Amniotic epithelial cell (primary cell): Measurements from ENCODE around the gene VAX1.

Experiments used
- DNase-seq: peaks from one replicate; pipeline ENCODE4 v3.0.0-alpha.2; 2010; ENCODE audit warnings: low read depth

Gene VAX1

GRCh38 chr10:117163954-117164548 lies 26.0 kb upstream of the VAX1 start:
- no peak for DNase-seq

- DNase-seq, result no peak
Observed at GRCh38 chr10:117163061-117163953, 25.2 kb upstream of the VAX1 start.

DNA sequence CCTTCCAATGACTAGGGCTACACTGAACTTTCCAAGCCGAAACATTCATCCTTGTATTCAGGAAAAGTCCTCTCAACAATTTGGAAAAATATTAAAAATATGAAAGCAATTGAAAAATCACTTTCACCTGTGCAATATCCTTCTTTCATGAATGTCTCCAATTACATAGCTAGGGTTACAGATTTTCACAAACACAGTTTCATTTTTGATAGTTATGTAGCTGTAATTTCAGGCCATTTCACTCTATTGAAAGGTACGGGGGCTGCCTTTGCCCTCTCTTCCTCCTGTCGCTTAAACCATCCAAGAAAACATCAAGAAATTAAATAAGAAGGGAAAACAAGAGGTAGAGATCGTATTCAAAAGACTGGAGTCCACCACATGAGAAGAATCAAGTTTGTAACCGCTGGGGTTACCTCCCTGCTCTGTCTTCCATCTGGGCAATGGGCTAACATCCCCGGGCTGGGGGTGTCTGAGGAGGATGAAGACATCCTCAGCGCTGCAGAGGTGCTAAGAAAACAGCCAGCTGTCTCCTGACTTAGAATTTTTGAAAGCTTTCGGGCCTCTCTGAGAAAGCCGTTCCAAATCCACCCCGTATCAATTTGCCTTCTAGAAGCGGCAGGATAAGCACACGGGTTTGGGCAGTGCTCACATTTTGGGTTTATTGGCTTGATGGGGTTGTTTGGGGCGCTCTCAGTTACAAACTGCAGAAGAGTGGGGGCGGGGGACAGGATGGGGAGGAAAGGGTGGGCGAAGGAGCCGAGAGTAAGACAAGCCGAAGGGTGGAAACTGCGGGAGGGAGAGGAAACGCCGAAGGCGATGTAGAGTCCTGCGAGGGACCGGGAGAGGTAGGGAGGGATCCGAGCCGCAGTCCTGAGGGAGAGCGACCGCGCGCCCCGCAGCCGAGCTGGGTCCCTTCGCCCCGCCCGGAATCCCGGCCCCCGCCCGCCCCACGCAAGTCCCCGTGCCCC lies 24.3 kb upstream of the VAX1 start:
- no peak for DNase-seq

DNA sequence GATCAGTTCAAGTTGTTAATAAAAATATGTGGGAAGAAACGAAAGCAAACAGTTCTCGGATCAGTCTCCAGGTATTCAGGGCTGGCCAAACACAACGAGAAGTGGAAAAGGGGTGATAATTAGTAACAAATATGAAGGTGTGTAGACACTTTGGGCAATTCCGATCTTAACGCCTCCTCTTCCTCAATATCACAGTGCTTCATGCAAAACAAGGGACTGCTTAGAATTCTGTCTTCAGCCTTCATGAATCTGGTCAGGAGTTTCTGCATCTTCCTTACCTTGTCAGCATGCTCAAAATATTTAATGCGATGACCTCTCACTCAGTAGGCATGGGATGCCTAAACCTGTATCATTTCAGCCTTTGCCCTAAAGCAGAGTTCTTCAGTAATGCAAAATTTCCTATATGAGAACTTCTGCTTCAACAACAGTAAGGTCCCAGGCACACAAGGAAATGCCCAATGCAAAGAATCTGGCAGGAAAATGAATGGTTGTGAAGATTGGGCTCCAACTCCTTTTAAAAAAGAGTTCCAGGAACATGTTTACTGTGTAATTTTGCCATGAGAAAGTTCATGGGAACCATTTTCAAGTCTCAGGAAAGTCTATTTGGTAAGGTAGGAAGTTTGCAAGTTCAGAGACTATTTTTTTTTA lies 23.4 kb upstream of the VAX1 start:
- no peak for DNase-seq

DNA sequence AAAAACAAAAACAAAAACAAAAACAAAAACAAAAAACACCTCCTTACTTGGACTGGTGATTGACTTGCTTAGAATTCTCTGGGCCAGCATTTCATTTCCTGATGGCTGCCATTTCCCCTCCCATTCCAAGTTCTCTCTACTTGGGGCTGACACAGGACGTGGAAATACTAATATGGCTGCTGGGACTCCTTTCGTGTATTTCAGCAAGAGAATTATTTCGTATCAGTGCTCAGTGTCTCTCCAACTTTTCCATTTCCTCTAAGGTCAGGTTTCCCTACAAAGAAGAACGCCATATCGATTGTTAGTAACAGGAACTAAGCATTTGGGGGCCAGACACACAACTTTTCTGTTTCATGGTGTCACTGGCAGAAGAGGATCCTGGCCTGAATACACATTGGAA lies 22.5 kb upstream of the VAX1 start:
- no peak for DNase-seq

- DNase-seq, result no peak
Observed at GRCh38 chr10:117159390-117159789, 21.3 kb upstream of the VAX1 start.

DNA sequence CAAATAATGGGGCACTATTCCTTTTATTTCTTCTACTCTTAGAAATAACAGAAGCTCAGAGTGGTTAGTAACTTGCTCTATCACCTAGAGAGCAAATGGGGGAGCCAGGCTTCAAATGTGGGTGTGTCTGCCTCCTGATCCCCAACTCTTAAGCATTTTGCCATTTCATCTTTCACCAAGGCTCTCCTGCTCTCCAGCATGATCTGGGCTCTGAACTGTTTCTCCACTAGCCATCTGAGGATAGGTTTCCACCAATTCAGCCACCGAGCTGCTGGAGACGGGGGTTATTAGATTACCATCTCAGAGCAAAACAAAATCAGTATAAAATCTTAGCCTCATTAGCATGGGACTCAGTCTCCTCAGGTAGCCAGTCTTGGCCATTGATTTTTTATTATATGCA lies 20.2 kb upstream of the VAX1 start:
- DNase-seq, result no peak

DNA sequence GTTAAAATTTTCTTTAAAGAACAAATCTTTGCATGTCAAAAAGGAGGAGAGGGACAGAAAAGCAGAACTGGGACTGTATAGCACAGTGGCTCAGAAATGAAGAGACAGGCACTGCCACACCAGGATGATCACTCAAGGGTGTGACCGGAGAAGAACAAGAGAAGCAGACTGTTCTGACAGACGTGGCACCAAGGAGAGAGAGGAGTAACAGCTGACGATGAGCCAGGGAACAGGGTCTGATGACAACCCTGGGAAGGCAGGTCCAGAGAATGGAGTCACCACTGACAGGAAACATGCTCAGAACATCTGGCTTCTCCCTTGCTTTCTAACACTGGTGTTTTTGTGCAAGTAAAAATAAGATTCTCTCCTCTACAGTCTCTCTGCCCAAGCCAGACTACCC lies 14.6 kb upstream of the VAX1 start:
- DNase-seq, result no peak

DNA sequence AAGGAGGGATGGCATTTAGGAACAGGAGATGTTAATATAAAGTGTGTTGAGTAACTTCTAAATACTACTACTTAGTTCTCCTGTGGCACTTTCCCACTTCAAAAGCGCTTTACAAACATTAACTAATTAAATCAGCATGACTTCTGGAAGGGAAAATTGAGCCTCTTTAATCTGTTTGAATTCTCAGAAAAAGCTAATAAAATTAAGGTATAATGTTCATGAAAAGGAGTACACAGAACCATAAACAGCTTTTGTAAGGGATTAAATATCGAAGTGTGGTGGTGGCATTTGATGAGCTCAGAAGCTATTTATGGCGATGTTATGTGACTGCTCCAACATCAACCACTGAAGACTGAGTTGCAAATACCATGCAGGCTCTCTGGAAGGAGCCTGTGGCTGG lies 10.2 kb upstream of the VAX1 start:
- no peak for DNase-seq

- DNase-seq, result no peak
Observed at GRCh38 chr10:117145019-117145418, 6.9 kb upstream of the VAX1 start.

GRCh38 chr10:117143103-117143823 lies 5.2 kb upstream of the VAX1 start:
- DNase-seq, result no peak

DNA sequence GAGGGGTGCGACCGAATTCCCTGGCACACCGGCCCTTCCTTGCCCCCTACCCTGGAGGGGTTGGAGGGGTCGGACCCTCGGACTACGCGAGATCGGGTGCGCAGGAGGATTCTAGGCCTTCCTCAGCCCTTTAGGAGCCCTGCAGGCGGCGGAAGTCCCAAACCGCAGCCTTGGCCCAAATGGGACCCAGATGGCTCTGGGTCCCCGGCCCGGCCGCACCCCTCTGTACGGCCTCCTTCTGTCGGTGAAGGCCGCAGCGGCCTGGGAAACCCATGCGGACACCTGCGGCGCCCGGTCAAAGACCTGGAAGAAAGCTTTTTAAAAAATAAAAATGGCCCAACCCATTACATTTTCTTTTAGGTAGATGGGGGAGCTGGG lies 2.4 kb upstream of the VAX1 start:
- no peak for DNase-seq

- no peak for DNase-seq
Observed at GRCh38 chr10:117139581-117140524, 1.8 kb upstream of the VAX1 start.

DNA sequence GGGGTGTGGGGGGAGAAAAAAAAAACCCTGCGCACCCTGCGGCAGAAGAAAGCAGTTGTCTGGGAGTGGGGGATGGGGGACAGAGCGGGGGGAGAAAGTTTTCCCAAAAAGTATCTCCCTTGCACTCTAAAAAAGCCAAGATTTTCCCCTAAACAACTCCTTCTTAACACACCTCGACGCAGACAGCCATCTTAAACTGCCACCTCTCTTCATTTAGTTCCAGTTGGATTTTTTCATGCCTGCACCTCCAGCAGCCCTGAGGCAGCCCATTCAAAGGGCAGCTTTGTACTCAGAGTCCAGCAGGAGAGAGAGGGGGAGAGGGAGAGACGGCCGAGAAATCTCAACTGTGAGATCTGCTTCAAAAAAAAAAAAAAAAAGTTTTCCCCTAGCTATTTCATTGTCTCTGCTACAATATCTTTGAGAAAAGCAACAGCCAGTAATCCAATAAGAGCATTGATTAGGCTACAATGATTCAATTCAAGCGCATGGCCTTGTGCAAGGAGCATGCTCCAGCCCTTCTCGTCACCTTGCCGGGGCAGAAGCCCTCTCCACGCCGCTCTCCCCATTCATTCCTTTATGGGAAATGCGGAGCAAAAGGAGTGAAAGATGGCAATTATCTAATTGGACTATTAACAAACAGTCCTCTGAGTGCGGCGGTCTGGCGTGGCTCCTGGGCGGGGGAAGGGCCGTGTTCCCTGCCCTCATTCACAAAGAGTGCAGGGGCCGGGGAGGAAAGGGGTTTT lies 939 bp upstream of the VAX1 start:
- no peak for DNase-seq

DNA sequence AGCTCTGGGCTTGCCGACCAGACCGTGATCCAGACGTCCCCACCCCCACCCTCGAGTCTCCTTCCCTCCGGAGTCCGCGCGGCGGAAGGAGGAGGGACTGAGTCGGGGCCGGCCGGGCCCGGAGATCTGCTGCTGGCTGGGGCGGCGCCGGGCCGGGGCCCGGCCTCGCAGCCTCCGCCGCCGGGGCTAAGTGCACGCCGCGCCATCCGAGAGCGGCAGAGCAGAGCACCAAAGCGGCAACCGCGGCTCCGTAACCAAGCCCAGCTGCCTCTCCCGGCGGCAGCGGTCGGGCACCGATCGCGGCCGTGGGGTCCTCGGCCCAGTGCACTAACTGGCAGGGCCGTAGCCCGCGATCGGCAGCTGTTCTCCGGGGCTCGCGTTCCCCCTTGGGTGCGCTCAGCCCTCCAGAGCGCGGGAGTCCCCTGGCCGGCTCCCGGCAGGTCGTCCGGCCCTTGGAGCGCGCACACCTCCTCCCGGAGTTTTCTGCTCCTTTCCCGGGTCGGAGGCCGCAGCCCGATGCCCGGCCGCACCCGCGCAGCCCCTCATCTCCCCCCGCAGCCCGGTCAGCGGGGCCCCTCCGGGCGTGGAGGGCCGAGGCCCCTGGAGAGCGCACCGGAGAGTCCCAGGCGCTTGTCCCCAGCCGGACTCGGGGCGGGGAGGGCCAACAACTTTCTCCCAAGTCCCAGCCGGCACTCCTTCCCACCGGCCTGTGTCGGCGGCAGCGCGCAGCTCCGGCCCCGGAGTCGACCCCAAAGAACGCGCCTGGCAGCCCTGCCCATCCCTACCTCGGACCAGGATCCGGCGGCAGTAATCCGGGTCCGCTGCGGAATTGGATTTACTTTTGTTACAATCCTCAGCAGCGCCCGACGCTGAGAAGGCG lies 799 bp downstream of the VAX1 start:
- DNase-seq, result peak; percentile 6

GRCh38 chr10:117136391-117136975 lies 1.6 kb downstream of the VAX1 start:
- DNase-seq, result no peak

- no peak for DNase-seq
Observed at GRCh38 chr10:117135480-117136140, 2.5 kb downstream of the VAX1 start.

DNA sequence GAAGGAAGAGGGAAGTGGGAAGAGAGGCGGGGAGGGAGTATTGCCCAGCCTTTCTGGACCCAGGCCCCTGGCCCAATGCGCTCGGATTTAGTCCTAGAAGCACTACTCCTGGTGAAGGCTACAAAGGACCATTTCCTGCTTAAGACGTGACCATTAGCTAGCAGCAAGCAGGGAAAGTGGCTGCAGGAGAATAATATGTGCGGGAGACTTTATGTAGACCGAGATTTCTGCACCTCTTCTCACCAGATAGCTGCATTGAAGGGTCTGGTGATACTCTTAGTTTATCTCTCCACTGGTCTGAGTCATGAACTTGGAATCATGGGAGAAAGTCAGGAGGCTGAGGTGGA lies 3.1 kb downstream of the VAX1 start:
- no peak for DNase-seq
